Activated CD4-positive, alpha-beta T cell treated with anti-CD3 and anti-CD28 coated beads for 1 hour (primary cell): ENCODE results near the gene PER2.
"Not testable (repeated sequence)": the region's sequence is repeated elsewhere in the genome, so short reads cannot be mapped to it uniquely, and the experiment has no call there.

Experiments
- DNase-seq: peaks from one replicate; pipeline ENCODE4 v3.0.0-alpha.2; 2020

Gene PER2, protein sequence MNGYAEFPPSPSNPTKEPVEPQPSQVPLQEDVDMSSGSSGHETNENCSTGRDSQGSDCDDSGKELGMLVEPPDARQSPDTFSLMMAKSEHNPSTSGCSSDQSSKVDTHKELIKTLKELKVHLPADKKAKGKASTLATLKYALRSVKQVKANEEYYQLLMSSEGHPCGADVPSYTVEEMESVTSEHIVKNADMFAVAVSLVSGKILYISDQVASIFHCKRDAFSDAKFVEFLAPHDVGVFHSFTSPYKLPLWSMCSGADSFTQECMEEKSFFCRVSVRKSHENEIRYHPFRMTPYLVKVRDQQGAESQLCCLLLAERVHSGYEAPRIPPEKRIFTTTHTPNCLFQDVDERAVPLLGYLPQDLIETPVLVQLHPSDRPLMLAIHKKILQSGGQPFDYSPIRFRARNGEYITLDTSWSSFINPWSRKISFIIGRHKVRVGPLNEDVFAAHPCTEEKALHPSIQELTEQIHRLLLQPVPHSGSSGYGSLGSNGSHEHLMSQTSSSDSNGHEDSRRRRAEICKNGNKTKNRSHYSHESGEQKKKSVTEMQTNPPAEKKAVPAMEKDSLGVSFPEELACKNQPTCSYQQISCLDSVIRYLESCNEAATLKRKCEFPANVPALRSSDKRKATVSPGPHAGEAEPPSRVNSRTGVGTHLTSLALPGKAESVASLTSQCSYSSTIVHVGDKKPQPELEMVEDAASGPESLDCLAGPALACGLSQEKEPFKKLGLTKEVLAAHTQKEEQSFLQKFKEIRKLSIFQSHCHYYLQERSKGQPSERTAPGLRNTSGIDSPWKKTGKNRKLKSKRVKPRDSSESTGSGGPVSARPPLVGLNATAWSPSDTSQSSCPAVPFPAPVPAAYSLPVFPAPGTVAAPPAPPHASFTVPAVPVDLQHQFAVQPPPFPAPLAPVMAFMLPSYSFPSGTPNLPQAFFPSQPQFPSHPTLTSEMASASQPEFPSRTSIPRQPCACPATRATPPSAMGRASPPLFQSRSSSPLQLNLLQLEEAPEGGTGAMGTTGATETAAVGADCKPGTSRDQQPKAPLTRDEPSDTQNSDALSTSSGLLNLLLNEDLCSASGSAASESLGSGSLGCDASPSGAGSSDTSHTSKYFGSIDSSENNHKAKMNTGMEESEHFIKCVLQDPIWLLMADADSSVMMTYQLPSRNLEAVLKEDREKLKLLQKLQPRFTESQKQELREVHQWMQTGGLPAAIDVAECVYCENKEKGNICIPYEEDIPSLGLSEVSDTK (N-terminal part only)

GRCh38 chr2:238287737-238288649 lies at the start of gene PER2:
Gene PER2 (minus strand): TSS chr2:238288610. CDS start chr2:238277936, 10,674 bp downstream.
- DNase-seq: no peak

- no peak for DNase-seq
These were observed 49.4 kb upstream of the PER2 start for GRCh38 chr2:238337846-238338245.

DNA sequence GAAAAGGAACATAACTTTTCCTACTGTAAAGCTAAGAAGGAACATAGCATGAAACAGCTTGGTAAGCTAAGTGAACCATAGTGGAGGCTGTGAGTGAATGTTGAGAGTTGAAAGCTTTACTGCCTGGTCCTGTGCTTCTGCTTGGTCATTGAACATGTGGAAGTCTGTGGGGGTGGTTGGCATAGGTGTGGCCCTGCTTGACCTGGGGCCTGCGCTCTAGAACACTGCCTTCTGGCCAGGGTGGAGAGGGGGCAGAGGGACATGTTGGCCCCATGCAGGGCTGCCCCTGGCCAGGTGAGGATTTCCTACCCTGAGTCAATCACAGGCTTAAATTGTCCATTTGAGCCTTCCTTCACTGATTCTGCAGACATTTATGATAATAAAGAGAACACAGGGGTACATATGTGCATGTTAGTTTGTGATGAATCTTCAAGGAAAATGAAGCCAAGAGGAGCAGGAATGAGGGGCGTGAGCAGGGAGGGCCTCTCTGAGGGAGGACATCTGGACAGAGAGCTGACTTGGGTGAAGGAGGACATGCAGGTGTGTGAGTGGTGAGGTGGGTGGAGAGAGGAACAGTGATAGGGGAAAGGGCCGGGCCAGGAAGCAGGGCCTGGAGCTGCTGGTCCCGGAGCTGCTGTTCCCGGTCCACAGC lies 48.5 kb upstream of the PER2 start:
- no peak for DNase-seq

DNA sequence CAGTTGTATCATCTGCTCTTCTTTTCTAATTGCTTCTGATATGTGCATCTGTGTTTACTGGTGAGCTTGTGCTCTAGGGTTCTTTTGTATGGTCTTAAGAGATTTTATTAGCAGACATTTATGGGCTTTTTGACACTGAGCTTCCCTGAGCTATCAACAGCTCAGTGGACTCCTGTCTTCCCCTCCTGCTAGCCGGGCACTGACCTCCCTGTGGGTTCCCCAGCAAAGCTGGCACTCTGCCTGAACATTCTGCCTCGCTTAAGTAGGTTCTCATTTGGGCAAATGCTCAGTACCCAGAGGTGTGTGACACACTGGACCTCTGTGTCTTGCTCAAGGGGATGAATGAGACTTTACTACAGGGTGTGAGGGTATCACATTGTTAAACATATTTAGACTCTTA lies 47.7 kb upstream of the PER2 start:
- DNase-seq: no peak

- not testable (repeated sequence) for DNase-seq
These were observed 47.2 kb upstream of the PER2 start for GRCh38 chr2:238335591-238335990.

- no peak for DNase-seq
These were observed 46.5 kb upstream of the PER2 start for GRCh38 chr2:238334885-238335284.

DNA sequence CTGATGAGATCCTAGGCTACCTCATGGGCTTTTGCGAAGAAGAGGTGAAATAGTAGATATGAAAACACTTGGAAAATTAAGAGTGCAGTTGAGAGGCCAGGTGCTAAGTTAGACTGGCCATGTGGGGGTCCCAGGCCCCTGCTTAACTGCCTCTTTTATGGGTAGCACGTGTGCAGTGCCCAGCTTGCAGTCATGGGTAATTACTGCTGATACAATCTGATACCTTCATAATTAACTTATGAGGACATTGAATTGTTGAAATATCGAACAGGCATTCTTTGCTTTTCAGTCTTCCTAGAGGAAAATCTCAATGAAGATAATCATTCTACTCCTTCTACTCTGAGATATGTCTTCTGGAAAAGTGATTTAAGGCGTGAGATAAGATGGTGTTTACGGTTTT lies 43.5 kb upstream of the PER2 start:
- DNase-seq: no peak

- no peak for DNase-seq
These were observed 42.0 kb upstream of the PER2 start for GRCh38 chr2:238330391-238330790.

GRCh38 chr2:238327751-238328150 lies 39.3 kb upstream of the PER2 start:
- DNase-seq: no peak

GRCh38 chr2:238326801-238327365 lies 38.5 kb upstream of the PER2 start:
- DNase-seq: no peak

GRCh38 chr2:238325694-238326093 lies 37.3 kb upstream of the PER2 start:
- DNase-seq: no peak

DNA sequence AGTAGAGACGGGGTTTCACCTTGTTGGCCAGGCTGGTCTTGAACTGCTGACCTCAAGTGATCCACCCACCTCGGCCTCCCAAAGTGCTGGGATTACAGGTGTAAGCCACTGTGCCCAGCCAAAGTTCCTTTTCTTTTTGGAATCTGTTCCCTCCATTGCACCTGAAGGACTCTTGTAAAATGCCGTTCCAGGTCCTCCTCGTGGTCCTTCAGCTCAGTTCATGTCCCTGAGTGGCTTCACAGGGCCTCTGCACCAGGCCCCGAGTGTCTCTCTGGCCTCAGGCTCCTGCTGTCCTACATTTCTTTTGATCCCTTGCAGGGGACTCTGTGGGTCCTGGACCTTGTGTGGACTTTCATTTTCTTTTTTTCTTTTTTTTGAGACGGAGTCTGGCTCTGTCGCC lies 35.8 kb upstream of the PER2 start:
- not testable (repeated sequence) for DNase-seq

GRCh38 chr2:238322001-238322411 lies 33.6 kb upstream of the PER2 start:
- no peak for DNase-seq

GRCh38 chr2:238321467-238321866 lies 33.1 kb upstream of the PER2 start:
- no peak for DNase-seq

GRCh38 chr2:238320648-238321281 lies 32.4 kb upstream of the PER2 start:
- DNase-seq: no peak

- peak; percentile 74 for DNase-seq
These were observed 31.8 kb upstream of the PER2 start, which contains the start of gene TRAF3IP1 for GRCh38 chr2:238320246-238320647. Gene TRAF3IP1 (plus strand): TSS chr2:238320518. CDS start chr2:238320663, 145 bp downstream.

GRCh38 chr2:238315031-238315595 lies 26.7 kb upstream of the PER2 start:
- DNase-seq: no peak

DNA sequence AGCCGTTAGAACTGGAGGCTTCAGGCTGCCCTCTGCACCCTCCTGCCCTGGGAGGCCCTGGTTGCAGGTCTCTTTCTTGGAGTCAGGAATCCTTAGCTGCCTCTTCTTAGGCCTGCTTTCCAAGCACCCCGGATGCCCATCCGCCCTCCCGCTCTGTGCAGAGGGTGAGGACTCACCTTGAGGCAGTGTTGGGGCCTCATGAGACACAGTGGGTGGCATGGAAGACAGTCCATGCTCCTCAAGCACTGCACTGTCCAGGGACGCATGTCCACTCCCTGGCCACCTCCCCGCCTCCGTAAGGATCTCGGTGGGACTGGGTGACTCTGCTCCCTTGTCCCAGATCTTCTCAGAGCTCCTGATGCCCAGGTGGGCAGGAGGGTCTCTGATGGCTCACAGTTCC lies 26.2 kb upstream of the PER2 start:
- DNase-seq: no peak

GRCh38 chr2:238313991-238314350 lies 25.6 kb upstream of the PER2 start:
- no peak for DNase-seq

- DNase-seq: no peak
These were observed 25.0 kb upstream of the PER2 start for GRCh38 chr2:238313289-238313990.
